IMR-90 (cell line): ENCODE results near the gene MLST8. TPM values are rescaled to one million over a fixed set of nuclear protein-coding genes. Genes with fewer than 3 reads are reported as not detected.

Source experiments
- ATAC-seq: fragments of 200-7000 bp; cut with Tn5 transposase; 2 replicates; pipeline ENCODE4 v1.9.1; 2020; ENCODE audit warnings: low read depth, mild to moderate bottlenecking, moderate library complexity
- BruUV-seq: library from RNA; stranded (reverse); fragments of 400-500 nt; replicated peaks from 2 replicates; lab custom pipeline; 2021; lab: Mats Ljungman, UMichigan
- CTCF ChIA-PET: fragments of 300-600 bp; formaldehyde crosslinking; extraction: SDS; loops from one replicate; lab custom pipeline; 2021; ENCODE audit warnings: antibody characterized with exemption; lab: Yijun Ruan, JAX
- POLR2A ChIA-PET: fragments of 300-600 bp; sonication (Branson Sonifier 250); formaldehyde crosslinking; loops from one replicate; lab custom pipeline; 2022; ENCODE audit warnings: antibody characterized with exemption; ENCODE audit not compliant: unreplicated experiment; lab: Charles Lee
- DNase-seq: peaks from one replicate; pipeline ENCODE4 v3.0.0; 2013
- H2AFZ ChIP-seq: replicated peaks from 2 replicates; pipeline ENCODE3; 2013; ENCODE audit warnings: low read length, mild to moderate bottlenecking; ENCODE audit not compliant: poor library complexity
- H2AK5ac ChIP-seq: 2 replicates; pipeline ENCODE4 v1.6.1; 2013; ENCODE audit warnings: low read depth, low read length, inconsistent platforms
- H2AK9ac ChIP-seq: replicated peaks from 2 replicates; pipeline ENCODE3; 2013; ENCODE audit warnings: mild to moderate bottlenecking, low read depth, low read length, moderate library complexity; ENCODE audit not compliant: poor library complexity
- H2BK120ac ChIP-seq: 2 replicates; pipeline ENCODE4 v1.6.1; 2013; ENCODE audit warnings: low read depth, low read length, inconsistent platforms
- H2BK15ac ChIP-seq: 3 replicates; pipeline ENCODE4 v1.6.1; 2013; ENCODE audit warnings: low read depth, low read length, inconsistent platforms
- H2BK20ac ChIP-seq: 2 replicates; pipeline ENCODE4 v1.6.1; 2013; ENCODE audit warnings: low read depth, mild to moderate bottlenecking, inconsistent platforms, low read length, moderate library complexity
- H2BK5ac ChIP-seq: 2 replicates; pipeline ENCODE4 v1.6.1; 2013; ENCODE audit warnings: mild to moderate bottlenecking, low read depth, low read length, inconsistent platforms; ENCODE audit not compliant: poor library complexity, severe bottlenecking
- H3K14ac ChIP-seq: replicated peaks from 2 replicates; pipeline ENCODE4 v1.6.1; 2013; ENCODE audit warnings: low read depth, low read length, inconsistent platforms
- H3K18ac ChIP-seq: 2 replicates; pipeline ENCODE4 v1.6.1; 2013; ENCODE audit warnings: low read depth, low read length, control low read depth
- H3K23ac ChIP-seq: 2 replicates; pipeline ENCODE4 v1.6.1; 2013; ENCODE audit warnings: low read depth, low read length, inconsistent platforms
- H3K27ac ChIP-seq: 2 replicates; pipeline ENCODE4 v1.5.1; 2013; ENCODE audit warnings: mild to moderate bottlenecking, control low read depth, low read length; ENCODE audit not compliant: insufficient read depth
- H3K27me3 ChIP-seq: 2 replicates; pipeline ENCODE4 v1.6.1; 2013; ENCODE audit warnings: low read length; ENCODE audit not compliant: control insufficient read depth, insufficient read depth
- H3K36me3 ChIP-seq: 2 replicates; pipeline ENCODE4 v1.6.1; 2013; ENCODE audit warnings: low read length, mixed read lengths; ENCODE audit not compliant: control insufficient read depth, insufficient read depth
- H3K4ac ChIP-seq: 2 replicates; pipeline ENCODE4 v1.6.1; 2013; ENCODE audit warnings: low read depth, low read length, inconsistent platforms
- H3K4me1 ChIP-seq: 2 replicates; pipeline ENCODE4 v1.6.1; 2013; ENCODE audit warnings: low read length, mixed read lengths; ENCODE audit not compliant: control insufficient read depth, insufficient read depth
- H3K4me2 ChIP-seq: 2 replicates; pipeline ENCODE4 v1.6.1; 2013; ENCODE audit warnings: low read depth, mild to moderate bottlenecking, control low read depth, low read length, moderate library complexity
- H3K4me3 ChIP-seq: 2 replicates; pipeline ENCODE4 v1.5.1; 2013; ENCODE audit warnings: low read depth, mild to moderate bottlenecking, control low read depth, low read length, moderate library complexity; ENCODE audit not compliant: insufficient read depth
- H3K56ac ChIP-seq: 2 replicates; pipeline ENCODE4 v1.6.1; 2013; ENCODE audit warnings: low read length, inconsistent platforms; ENCODE audit not compliant: insufficient read depth; ENCODE audit errors: extremely low read depth
- H3K79me1 ChIP-seq, 2 experiments: 2 replicates each; pipeline ENCODE4 v1.6.1; 2013; ENCODE audit warnings: low read length in 2 of 2, inconsistent platforms in 1 of 2, low read depth in 1 of 2
- H3K9ac ChIP-seq: 2 replicates; pipeline ENCODE4 v1.6.1; 2013; ENCODE audit warnings: low read depth, low read length, control low read depth
- H3K9me1 ChIP-seq: 2 replicates; pipeline ENCODE4 v1.6.1; 2013; ENCODE audit warnings: low read length, inconsistent platforms; ENCODE audit not compliant: insufficient read depth
- H3K9me3 ChIP-seq: 2 replicates; pipeline ENCODE4 v1.6.1; 2013; ENCODE audit warnings: low read length; ENCODE audit not compliant: control insufficient read depth, insufficient read depth
- H4K20me1 ChIP-seq: 2 replicates; pipeline ENCODE4 v1.6.1; 2013; ENCODE audit warnings: low read length, inconsistent platforms; ENCODE audit not compliant: insufficient read depth
- H4K5ac ChIP-seq: 2 replicates; pipeline ENCODE4 v1.6.1; 2013; ENCODE audit warnings: mild to moderate bottlenecking, low read depth, low read length, control low read depth
- H4K8ac ChIP-seq, 2 experiments: 2 replicates each; pipeline ENCODE4 v1.6.1; 2013; ENCODE audit warnings: low read depth in 2 of 2, low read length in 2 of 2, control low read depth in 1 of 2, inconsistent platforms in 1 of 2
- H4K91ac ChIP-seq: 2 replicates; pipeline ENCODE4 v1.6.1; 2013; ENCODE audit warnings: low read depth, low read length, inconsistent platforms; ENCODE audit not compliant: insufficient read depth
- BHLHE40 ChIP-seq: fragments of 150-350 bp; IDR thresholded peaks from 2 replicates; pipeline ENCODE4 v1.6.1; 2016; ENCODE audit warnings: mild to moderate bottlenecking, low read depth, low read length
- CHD1 ChIP-seq: IDR thresholded peaks from 2 replicates; pipeline ENCODE4 v1.6.1; 2012; ENCODE audit warnings: low read depth, low read length, improper control_type of control experiment
- FOS ChIP-seq: fragments of 150-350 bp; IDR thresholded peaks from 2 replicates; pipeline ENCODE4 v1.6.1; 2016; ENCODE audit warnings: low read depth, low read length
- MAFK ChIP-seq: IDR thresholded peaks from 2 replicates; pipeline ENCODE4 v1.6.1; 2012; ENCODE audit warnings: low read depth, low read length, improper control_type of control experiment
- MAZ ChIP-seq: IDR thresholded peaks from 2 replicates; pipeline ENCODE4 v1.6.1; 2012; ENCODE audit warnings: low read depth, mild to moderate bottlenecking, low read length, improper control_type of control experiment, moderate library complexity, borderline replicate concordance
- NFE2L2 ChIP-seq: fragments of 150-350 bp; IDR thresholded peaks from 2 replicates; pipeline ENCODE4 v1.6.1; 2016; ENCODE audit warnings: low read depth, mild to moderate bottlenecking, low read length
- RCOR1 ChIP-seq: IDR thresholded peaks from 2 replicates; pipeline ENCODE4 v1.6.1; 2012; ENCODE audit warnings: mild to moderate bottlenecking, low read length, improper control_type of control experiment; ENCODE audit not compliant: insufficient replicate concordance
- RFX5 ChIP-seq: IDR thresholded peaks from 2 replicates; pipeline ENCODE4 v1.8.0; 2012; ENCODE audit warnings: low read depth, mild to moderate bottlenecking, low read length, moderate library complexity
- SMC3 ChIP-seq: fragments of 150-350 bp; IDR thresholded peaks from 2 replicates; pipeline ENCODE4 v1.6.1; 2016; ENCODE audit warnings: low read depth, mild to moderate bottlenecking, antibody characterized with exemption, low read length, moderate library complexity
- WGBS, 2 experiments: methylation state at CpG; one replicate each; pipeline versions ENCODE4 v1.1.5 to v1.1.7; 2013; ENCODE audit warnings: missing lambda C conversion rate in 2 of 2; ENCODE audit not compliant: insufficient read length in 1 of 2; ENCODE audit errors: extremely low coverage in 2 of 2; 5-methylcytosine and 5-hydroxymethylcytosine counted together
- dilution Hi-C: fragments of 300-500 bp; cut with HindIII; formaldehyde crosslinking; loops from one replicate; pipeline ENCODE4 v1.14.3; 2018; ENCODE audit warnings: low sequenced_read_pairs; ENCODE audit not compliant: unreplicated experiment
- in situ Hi-C: fragments of 300-500 bp; cut with MboI; formaldehyde crosslinking; loops from 3 replicates; pipeline ENCODE4 v1.14.3; 2019; ENCODE audit warnings: low sequenced_read_pairs, inconsistent platforms, mixed read lengths
- intact Hi-C: fragments of 100-400 bp; cut with micrococcal nuclease; formaldehyde crosslinking; loops from 2 replicates; pipeline ENCODE4 v1.10.0; 2022
- polyA plus RNA-seq, 3 experiments: library from polyadenylated mRNA; depleted of rRNA; stranded (reverse); fragments of >200 nt; gene quantifications; 2 replicates each; pipeline ENCODE4 v1.2.3, GENCODE V29; 2012; ENCODE audit warnings: low replicate concordance in 1 of 3
- total RNA-seq: library from RNA; depleted of rRNA; stranded (reverse); fragments of >200 nt; gene quantifications from 2 replicates; pipeline ENCODE4 v1.2.3, GENCODE V29; 2012

Gene MLST8
- total and polyA plus RNA-seq, 2 of the 4 experiments (the other 2 are of a cell fraction): 34.4 to 93.7 TPM

DNA sequence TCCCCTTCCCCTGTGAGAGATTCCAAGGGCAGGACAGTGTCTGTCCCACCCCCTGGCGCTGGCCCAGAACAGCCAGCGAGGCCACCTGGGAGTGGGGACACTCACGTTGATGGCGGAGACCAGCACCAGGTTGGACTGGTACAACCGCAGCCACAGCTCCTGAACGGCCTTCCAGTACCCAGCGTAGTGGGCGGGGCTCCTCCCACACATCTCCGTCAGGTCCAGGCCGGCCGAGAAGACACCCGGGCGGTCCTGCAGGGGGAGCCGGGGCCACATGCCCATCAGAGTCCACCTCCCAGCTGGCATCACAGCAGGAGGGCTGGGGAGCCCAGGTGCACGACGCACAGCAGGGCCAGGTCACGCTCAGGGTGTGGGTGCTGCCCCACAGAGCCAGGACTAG lies 39.0 kb downstream of the MLST8 start:
- Histone ChIP-seq H3K4me3 (no peak overlapping the region), H3K27ac (no peak overlapping the region), H3K14ac (no peak overlapping the region), H2BK20ac (no peak overlapping the region), H2BK15ac (no peak overlapping the region), H3K23ac (no peak overlapping the region), H3K9me1 (0 out of 2 replicates have a peak, but pooled peaks cover 2% of the 10 kb centered on the region), H3K56ac (no peak overlapping the region), H4K20me1 (no peaks in the 10 kb centered on the region; the same call in none of the 2 replicates), H4K5ac (no peak overlapping the region), H3K4ac (no peak overlapping the region), H3K4me1 (no peaks in the 10 kb centered on the region), H3K4me2 (no peak overlapping the region), H3K27me3 (no peaks in the 10 kb centered on the region), H4K8ac (no peak overlapping the region), H2AK9ac (peak overlapping the region; percentile 42), H3K79me1 (peaks cover 14 to 31% of the 10 kb centered on the region in 2 experiments), H2BK120ac (no peak overlapping the region), H3K18ac (no peak overlapping the region), H3K9me3 (no peaks in the 10 kb centered on the region), H2AFZ (no peak overlapping the region), H3K9ac (no peak overlapping the region), H2AK5ac (no peak overlapping the region), H4K91ac (no peak overlapping the region), H3K36me3 (peaks cover 51% of the 10 kb centered on the region), H2BK5ac (no peak overlapping the region)
- no peak for DNase-seq
- in situ Hi-C loops: no loop called here
- TF ChIP-seq RFX5 (no peak), NFE2L2 (no peak), FOS (no peak), BHLHE40 (no peak), SMC3 (no peak), MAFK (no peak), CHD1 (no peak), RCOR1 (no peak), MAZ (no peak)
- CTCF ChIA-PET: interaction anchor here (0.5 kb wide), 1 partner anchor 406 kb away, joined by 7 read pairs; no protein-coding TSS in a partner anchor
- POLR2A ChIA-PET: no interaction called here
- dilution Hi-C loops: no loop called here
- 88% methylated on average over 5 of the region's 17 CpGs; no CpG with 5 or more reads in 1 of the 2 experiments for WGBS, 2 experiments
- ATAC-seq: no peak
- intact Hi-C loops: no loop called here
- BruUV-seq: no TSS peak
